RWPE1 (cell line): ENCODE data around the gene EPB41L4A.

ENCODE experiments used
- CTCF ChIA-PET: fragments of 350-600 bp; sonication (Branson Sonifier 250); formaldehyde crosslinking; extraction: SDS; loops from one replicate; lab custom pipeline; 2021; lab: Yijun Ruan, JAX
- POLR2A ChIA-PET: fragments of 400-600 bp; formaldehyde crosslinking; extraction: SDS; loops from one replicate; lab custom pipeline; 2020; ENCODE audit warnings: antibody characterized with exemption; ENCODE audit not compliant: low non-redundant PET; lab: Yijun Ruan, JAX
- DNase-seq: peaks from one replicate; pipeline ENCODE4 v3.0.0; 2012; ENCODE audit warnings: low spot score
- H3K27ac ChIP-seq: fragments of 450-650 bp; 2 replicates; pipeline ENCODE4 v1.5.1; 2017
- TF ChIP-seq, protein P1 (sequence below): fragments of 450-650 bp; conservative IDR thresholded peaks from 2 replicates; pipeline ENCODE4 v1.5.1; 2017; ENCODE audit warnings: low read depth, mild to moderate bottlenecking

EPB41L4A gene

GRCh38 chr5:112127861-112128260 lies 291.2 kb downstream of the EPB41L4A start:
- POLR2A ChIA-PET, result no interaction called here
- CTCF ChIA-PET, result no interaction called here
- DNase-seq, result no peak
- no peak overlapping the region for H3K27ac ChIP-seq
- TF ChIP-seq, protein P1, sequence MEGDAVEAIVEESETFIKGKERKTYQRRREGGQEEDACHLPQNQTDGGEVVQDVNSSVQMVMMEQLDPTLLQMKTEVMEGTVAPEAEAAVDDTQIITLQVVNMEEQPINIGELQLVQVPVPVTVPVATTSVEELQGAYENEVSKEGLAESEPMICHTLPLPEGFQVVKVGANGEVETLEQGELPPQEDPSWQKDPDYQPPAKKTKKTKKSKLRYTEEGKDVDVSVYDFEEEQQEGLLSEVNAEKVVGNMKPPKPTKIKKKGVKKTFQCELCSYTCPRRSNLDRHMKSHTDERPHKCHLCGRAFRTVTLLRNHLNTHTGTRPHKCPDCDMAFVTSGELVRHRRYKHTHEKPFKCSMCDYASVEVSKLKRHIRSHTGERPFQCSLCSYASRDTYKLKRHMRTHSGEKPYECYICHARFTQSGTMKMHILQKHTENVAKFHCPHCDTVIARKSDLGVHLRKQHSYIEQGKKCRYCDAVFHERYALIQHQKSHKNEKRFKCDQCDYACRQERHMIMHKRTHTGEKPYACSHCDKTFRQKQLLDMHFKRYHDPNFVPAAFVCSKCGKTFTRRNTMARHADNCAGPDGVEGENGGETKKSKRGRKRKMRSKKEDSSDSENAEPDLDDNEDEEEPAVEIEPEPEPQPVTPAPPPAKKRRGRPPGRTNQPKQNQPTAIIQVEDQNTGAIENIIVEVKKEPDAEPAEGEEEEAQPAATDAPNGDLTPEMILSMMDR, result no peak

GRCh38 chr5:112126982-112127381 lies 292.1 kb downstream of the EPB41L4A start:
- H3K27ac ChIP-seq, result no peak overlapping the region
- TF ChIP-seq, protein P1, result no peak
- ChIA-PET CTCF (no interaction called here), POLR2A (no interaction called here)
- no peak for DNase-seq

- ChIA-PET POLR2A (no interaction called here), CTCF (interaction anchor here (0.6 kb wide), 1 partner anchor 204 kb away, joined by 3 read pairs; no protein-coding TSS in a partner anchor)
Measured at GRCh38 chr5:112125903-112126302, 293.2 kb downstream of the EPB41L4A start.

GRCh38 chr5:112124788-112125187 lies 294.3 kb downstream of the EPB41L4A start:
- TF ChIP-seq, protein P1, result no peak
- no peak for DNase-seq
- H3K27ac ChIP-seq, result no peak overlapping the region
- POLR2A ChIA-PET, result no interaction called here
- CTCF ChIA-PET, result no interaction called here

More at GRCh38 chr5:112125903-112126302, 293.2 kb downstream of the EPB41L4A start:
- TF ChIP-seq, protein P1, result no peak
- no peak overlapping the region for H3K27ac ChIP-seq
- no peak for DNase-seq

DNA sequence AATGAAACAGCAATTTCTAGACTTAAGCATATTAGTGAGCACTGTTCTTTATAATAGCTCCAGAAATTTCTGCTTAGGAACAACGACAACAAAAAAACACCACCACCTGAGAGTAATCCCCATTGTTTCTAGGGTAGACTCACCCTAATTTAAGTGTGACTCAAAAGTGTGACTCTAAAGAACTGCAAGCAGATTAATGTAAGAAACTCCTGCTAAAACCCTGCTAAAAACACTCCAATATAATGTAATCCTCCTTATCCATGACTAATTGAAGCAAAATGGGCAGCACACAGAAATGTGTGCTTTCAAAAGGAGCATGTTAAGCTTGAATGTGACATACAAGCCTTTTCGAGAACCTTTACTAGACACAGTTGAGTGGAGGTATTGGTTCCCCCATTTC lies 296.0 kb downstream of the EPB41L4A start:
- ChIA-PET POLR2A (no interaction called here), CTCF (no interaction called here)
- no peak for DNase-seq
- H3K27ac ChIP-seq, result no peak overlapping the region
- TF ChIP-seq, protein P1, result no peak

DNA sequence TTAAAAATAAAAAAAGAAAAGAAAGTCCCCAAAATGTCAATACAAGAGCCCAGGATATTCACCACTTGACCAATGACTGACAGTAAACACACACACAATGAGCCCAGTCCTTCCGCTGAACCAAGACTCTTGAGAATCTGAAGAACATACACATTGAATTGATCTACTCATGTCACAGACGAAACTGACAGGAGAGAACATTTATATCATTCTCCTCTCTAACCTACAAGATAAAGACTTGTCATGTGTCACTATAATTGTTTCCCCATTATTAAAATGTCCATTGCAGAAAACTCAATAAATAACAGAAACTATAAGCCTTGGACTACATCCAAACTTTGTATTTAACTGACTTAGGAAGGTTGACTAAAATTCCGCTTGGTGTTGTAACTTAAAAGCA lies 296.7 kb downstream of the EPB41L4A start:
- TF ChIP-seq, protein P1, result no peak
- CTCF ChIA-PET, result no interaction called here
- POLR2A ChIA-PET, result no interaction called here
- DNase-seq, result no peak
- no peak overlapping the region for H3K27ac ChIP-seq
